H1 (cell line): ENCODE results near the gene NMRK2. TPM values are rescaled to one million over a fixed set of nuclear protein-coding genes. Genes with fewer than 3 reads are reported as not detected.

ENCODE experiments used
- CHD7 ChIP-seq: fragments of 300-600 bp; sonication (generic); IDR thresholded peaks from 2 replicates; pipeline ENCODE4 v1.7.1; 2012; ENCODE audit warnings: low read length, moderate library complexity, mild to moderate bottlenecking, inconsistent platforms; ENCODE audit not compliant: insufficient replicate concordance
- CTBP2 ChIP-seq: IDR thresholded peaks from 2 replicates; pipeline ENCODE4 v1.7.0; 2011; ENCODE audit warnings: borderline replicate concordance, mild to moderate bottlenecking, moderate library complexity, mixed read lengths, low read length; ENCODE audit not compliant: insufficient read depth, insufficient read length
- E2F6 ChIP-seq: IDR thresholded peaks from 2 replicates; pipeline ENCODE4 v1.6.1; 2012; ENCODE audit warnings: inconsistent platforms
- HDAC2 ChIP-seq, 2 experiments: fragments of 300-600 bp in 1 of 2; sonication (generic) in 1 of 2; IDR thresholded peaks; 2 replicates each; pipeline ENCODE4 v1.6.1; 2011 to 2012; ENCODE audit warnings: low read depth in 2 of 2, low read length in 2 of 2, mild to moderate bottlenecking in 2 of 2, moderate library complexity in 2 of 2, borderline replicate concordance in 1 of 2, inconsistent platforms in 1 of 2
- HDAC6 ChIP-seq: IDR thresholded peaks from one replicate; pipeline ENCODE4 v1.7.1; 2012; ENCODE audit warnings: low read depth, mild to moderate bottlenecking, inconsistent platforms, low read length, moderate library complexity
- KDM1A ChIP-seq: fragments of 200-600, 300-600 bp; sonication (generic); IDR thresholded peaks from 2 replicates; pipeline ENCODE4 v1.7.1; 2016; ENCODE audit warnings: mild to moderate bottlenecking, low read length, borderline replicate concordance
- KDM4A ChIP-seq: IDR thresholded peaks from one replicate; pipeline ENCODE4 v1.7.1; 2012; ENCODE audit warnings: low read depth, mild to moderate bottlenecking, moderate library complexity, low read length, inconsistent platforms; ENCODE audit not compliant: severe bottlenecking
- PHF8 ChIP-seq: fragments of 200-600 bp; sonication (generic); conservative IDR thresholded peaks from 2 replicates; pipeline ENCODE4 v1.7.1; 2012; ENCODE audit warnings: low read depth, mild to moderate bottlenecking, inconsistent platforms, low read length, moderate library complexity
- polyA plus RNA-seq, 7 experiments: library from polyadenylated mRNA; depleted of rRNA in 3 of 7; stranded (reverse) in 5 of 7; unstranded in 2 of 7; fragments of >200 nt in 5 of 7; fragments of 200-250 nt in 2 of 7; gene quantifications; 1 replicate in 5 of 7; 2 replicates in 1 of 7; 4 replicates in 1 of 7; pipeline versions ENCODE4 v1.2.1 to v1.2.3, GENCODE V29; 2011 to 2013; ENCODE audit warnings: missing spikeins in 2 of 7, mixed read lengths in 2 of 7
- total RNA-seq: library from RNA; stranded (reverse); fragmentation: NEBNext Ultra II Directional; extraction: Animal tissue kit (Norgen Biotek cat#: 25700); gene quantifications from 2 replicates; pipeline ENCODE4 v1.2.1, GENCODE V29; 2021

NMRK2 gene
- total and polyA plus RNA-seq, 2 of the 8 experiments (the other 6 are each of a cell fraction or from before 2014, with no cell fraction given): 87.4 to 206 TPM

GRCh38 chr19:3984908-3985642 is 52.2 kb downstream of the NMRK2 start, which contains the start of gene EEF2 (continued):
- TF ChIP-seq HDAC6 (no peak), KDM4A (no peak), E2F6 (no peak; the same call in 1 of the 2 replicates), KDM1A (no peak), CHD7 (no peak), PHF8 (peak; percentile 99), CTBP2 (no peak), HDAC2 (IDR thresholded peaks at IDR 0.05; ENCODE audit: borderline replicate concordance in 1 of 2, low read depth in 2 of 2, low read length in 2 of 2) (no peak)
